Mucosa of descending colon (tissue), 3 donors: ENCODE data around the gene CTNNAL1. TPM values are rescaled to one million over a fixed set of nuclear protein-coding genes. Genes with fewer than 3 reads are reported as not detected.
"Not testable (repeated sequence)": the region's sequence is repeated elsewhere in the genome, so short reads cannot be mapped to it uniquely, and the experiment has no call there.

Experiments
- ATAC-seq: fragments of 200-7000 bp; cut with Tn5 transposase; one replicate; pipeline ENCODE4 v1.9.1; 2020; ENCODE audit warnings: mild to moderate bottlenecking, moderate library complexity
- DNase-seq, 3 donors: peaks; one replicate each; pipeline ENCODE4 v3.0.0-alpha.2; 2020
- H3K36me3 ChIP-seq: fragments of 200-600 bp; one replicate; pipeline ENCODE4 v1.8.0; 2021; ENCODE audit warnings: low read depth, mild to moderate bottlenecking
- H3K4me1 ChIP-seq: fragments of 200-600 bp; one replicate; pipeline ENCODE4 v1.8.0; 2021; ENCODE audit warnings: low read depth, mild to moderate bottlenecking
- H3K4me3 ChIP-seq: fragments of 200-600 bp; one replicate; pipeline ENCODE4 v1.8.0; 2021; ENCODE audit warnings: mild to moderate bottlenecking
- H3K9me3 ChIP-seq: fragments of 200-600 bp; one replicate; pipeline ENCODE4 v1.8.0; 2021; ENCODE audit warnings: mild to moderate bottlenecking
- intact Hi-C, 2 donors: fragments of 100-400 bp; cut with DNase I in 1 of 2; cut with micrococcal nuclease in 1 of 2; formaldehyde crosslinking; loops; one replicate each; pipeline versions ENCODE4 v1.11.0 to v1.11.1; 2022; cut with DNase I, micrococcal nuclease
- total RNA-seq, 3 donors: library from RNA; stranded (reverse); fragmentation: NEBNext Ultra II Directional in 2 of 3; extraction: Animal tissue kit (Norgen Biotek cat#: 25700) in 2 of 3; gene quantifications; one replicate each; pipeline versions ENCODE4 v1.2.1 to v1.2.4, GENCODE V29; 2021 to 2023
- TF ChIP-seq, protein P1 (sequence below): fragments of 200-600 bp; IDR thresholded peaks from one replicate; pipeline ENCODE4 v1.8.0; 2022; ENCODE audit warnings: antibody characterized with exemption, mild to moderate bottlenecking
- donor health status: DM: no; HTN: no; CAD: no; lungs with moderate emphysema.
- donor health status: DM: no; HTN: no; CAD: no.
- donor health status: DM: no; HTN: yes; CAD: no.

CTNNAL1 gene
- total RNA-seq, 3 donors from 2014 or later, result 8.3 to 21.9 (median 15.6) TPM

- TF ChIP-seq, protein P1, sequence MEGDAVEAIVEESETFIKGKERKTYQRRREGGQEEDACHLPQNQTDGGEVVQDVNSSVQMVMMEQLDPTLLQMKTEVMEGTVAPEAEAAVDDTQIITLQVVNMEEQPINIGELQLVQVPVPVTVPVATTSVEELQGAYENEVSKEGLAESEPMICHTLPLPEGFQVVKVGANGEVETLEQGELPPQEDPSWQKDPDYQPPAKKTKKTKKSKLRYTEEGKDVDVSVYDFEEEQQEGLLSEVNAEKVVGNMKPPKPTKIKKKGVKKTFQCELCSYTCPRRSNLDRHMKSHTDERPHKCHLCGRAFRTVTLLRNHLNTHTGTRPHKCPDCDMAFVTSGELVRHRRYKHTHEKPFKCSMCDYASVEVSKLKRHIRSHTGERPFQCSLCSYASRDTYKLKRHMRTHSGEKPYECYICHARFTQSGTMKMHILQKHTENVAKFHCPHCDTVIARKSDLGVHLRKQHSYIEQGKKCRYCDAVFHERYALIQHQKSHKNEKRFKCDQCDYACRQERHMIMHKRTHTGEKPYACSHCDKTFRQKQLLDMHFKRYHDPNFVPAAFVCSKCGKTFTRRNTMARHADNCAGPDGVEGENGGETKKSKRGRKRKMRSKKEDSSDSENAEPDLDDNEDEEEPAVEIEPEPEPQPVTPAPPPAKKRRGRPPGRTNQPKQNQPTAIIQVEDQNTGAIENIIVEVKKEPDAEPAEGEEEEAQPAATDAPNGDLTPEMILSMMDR, result no peak
- DNase-seq (no peak), ATAC-seq (no peak)
- intact Hi-C loops, result no loop called here
- Histone ChIP-seq H3K36me3 (no peaks in the 10 kb centered on the region), H3K4me3 (no peak overlapping the region), H3K4me1 (no peaks in the 10 kb centered on the region), H3K9me3 (no peaks in the 10 kb centered on the region)
Observed at GRCh38 chr9:108924466-108924865, 88.8 kb downstream of the CTNNAL1 start.

DNA sequence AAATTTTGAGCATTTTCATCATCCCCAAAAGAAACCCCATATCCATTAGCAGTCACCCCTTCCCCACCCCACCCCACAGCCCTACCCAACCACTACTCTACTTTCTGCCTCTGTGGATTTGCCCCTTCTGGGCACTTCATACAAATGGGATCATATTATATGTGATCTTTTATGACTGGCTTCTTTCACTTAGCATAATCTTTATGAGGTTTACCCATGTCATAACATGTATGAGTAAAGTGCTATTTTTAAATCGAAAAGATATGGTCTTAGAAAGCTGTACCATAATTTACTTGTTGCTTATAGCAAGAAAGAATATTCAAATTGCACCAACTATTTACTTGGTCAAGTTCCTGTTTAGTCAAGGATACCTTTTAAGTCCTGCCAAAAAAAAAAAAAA is 92.1 kb downstream of the CTNNAL1 start:
- TF ChIP-seq, protein P1, result no peak
- Histone ChIP-seq H3K9me3 (no peaks in the 10 kb centered on the region), H3K36me3 (no peaks in the 10 kb centered on the region), H3K4me3 (no peak overlapping the region), H3K4me1 (no peaks in the 10 kb centered on the region)
- peak; percentile 61 for ATAC-seq
- intact Hi-C loops, result no loop called here
- DNase-seq, result no peak

DNA sequence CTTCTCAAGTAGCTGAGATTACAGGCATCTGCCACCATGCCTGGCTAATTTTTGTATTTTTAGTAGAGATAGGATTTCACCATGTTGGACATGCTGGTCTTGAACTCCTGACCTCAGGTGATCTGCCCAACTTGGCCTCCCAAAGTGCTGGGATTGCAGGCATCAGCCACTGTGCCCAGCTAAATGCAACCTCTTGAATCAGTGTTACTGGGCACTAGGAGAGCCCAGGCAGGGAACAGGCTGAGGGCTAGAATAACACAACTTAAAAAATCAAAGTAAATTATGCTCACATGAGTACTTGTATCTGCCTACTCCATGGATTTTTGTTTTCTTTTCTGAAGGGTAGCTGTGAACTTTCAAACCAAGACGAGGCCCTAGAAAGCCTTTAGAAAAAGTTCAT is 92.9 kb downstream of the CTNNAL1 start:
- H3K9me3 ChIP-seq, ATAC-seq, H3K4me3 ChIP-seq, H3K4me1 ChIP-seq, intact Hi-C loops, H3K36me3 ChIP-seq, DNase-seq: not testable (repeated sequence)

DNA sequence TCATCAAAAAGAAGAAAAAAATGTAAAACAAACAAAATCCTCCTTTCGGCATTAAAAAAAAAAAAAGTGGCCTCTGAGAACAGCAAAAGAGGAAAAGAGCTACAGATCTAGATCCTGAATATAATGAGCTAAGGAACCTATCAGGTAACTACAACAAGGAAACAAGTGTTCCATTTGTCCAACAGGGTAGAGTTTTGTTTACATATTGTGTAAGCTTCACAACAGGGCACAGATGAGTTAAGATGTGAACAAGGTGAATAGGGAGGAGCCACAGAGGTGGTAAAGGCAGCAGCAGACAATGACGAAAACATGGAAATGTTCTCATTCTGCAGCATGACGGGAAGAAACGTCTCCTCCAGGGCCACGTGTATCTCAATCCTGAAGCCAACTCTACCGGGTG is 93.8 kb downstream of the CTNNAL1 start:
- Histone ChIP-seq H3K36me3 (no peaks in the 10 kb centered on the region), H3K4me3 (no peak overlapping the region), H3K4me1 (no peaks in the 10 kb centered on the region), H3K9me3 (no peaks in the 10 kb centered on the region)
- intact Hi-C loops, result no loop called here
- DNase-seq, result peak in 1 of 3 donors; percentile 14
- ATAC-seq, result peak; percentile 97
- TF ChIP-seq, protein P1, result no peak

DNA sequence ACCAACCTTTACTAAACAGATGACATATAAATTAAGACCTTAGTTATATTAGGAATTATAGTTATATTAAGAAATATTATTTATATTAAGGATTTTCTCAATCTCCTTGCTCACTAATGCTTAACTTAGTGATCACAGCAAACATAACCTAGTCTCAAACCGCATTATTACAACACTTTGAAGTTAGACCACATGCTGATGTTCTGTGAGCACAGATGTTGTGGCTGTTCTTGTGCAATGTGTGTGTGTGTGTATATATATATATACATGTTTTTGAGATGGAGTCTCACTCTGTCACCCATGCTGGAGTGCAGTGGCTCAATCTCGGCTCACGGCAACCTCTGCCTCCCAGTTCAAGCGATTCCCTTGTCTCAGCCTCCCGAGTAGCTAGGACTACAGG is 99.9 kb downstream of the CTNNAL1 start:
- Histone ChIP-seq H3K4me1 (no peaks in the 10 kb centered on the region), H3K4me3 (no peak overlapping the region), H3K9me3 (no peaks in the 10 kb centered on the region), H3K36me3 (peaks cover 4% of the 10 kb centered on the region)
- TF ChIP-seq, protein P1, result no peak
- no peak for DNase-seq
- ATAC-seq, result no peak
- intact Hi-C loops, result no loop called here

DNA sequence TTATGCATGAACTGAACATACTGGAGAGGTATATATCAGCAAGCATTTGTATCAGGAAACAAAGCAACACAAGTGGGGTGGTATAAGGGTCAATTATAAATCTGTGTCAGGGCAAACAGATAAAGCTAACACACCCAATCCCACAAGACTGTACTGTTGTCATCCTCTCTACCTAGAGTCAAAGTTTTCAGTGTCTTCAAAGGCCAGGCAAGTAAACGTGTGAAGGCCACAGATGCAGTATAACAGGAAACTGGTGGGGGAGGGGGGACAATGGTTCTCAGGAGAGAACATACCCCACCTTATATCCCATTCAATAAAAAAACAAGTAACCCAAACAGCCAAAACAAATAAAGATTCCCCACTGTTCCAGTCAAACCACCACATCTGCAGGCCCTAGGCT is 101.5 kb downstream of the CTNNAL1 start:
- TF ChIP-seq, protein P1, result no peak
- Histone ChIP-seq H3K9me3 (no peaks in the 10 kb centered on the region), H3K4me1 (no peaks in the 10 kb centered on the region), H3K36me3 (peaks cover 6% of the 10 kb centered on the region), H3K4me3 (no peak overlapping the region)
- intact Hi-C loops, result no loop called here
- no peak for ATAC-seq
- no peak for DNase-seq
